Smooth muscle cell (in vitro differentiated cells): Measurements from ENCODE around the gene ZFAND6. TPM values are rescaled to one million over a fixed set of nuclear protein-coding genes. Genes with fewer than 3 reads are reported as not detected.

Source experiments
- DNase-seq: peaks from one replicate; lab custom pipeline; 2025; ENCODE audit not compliant: unreplicated experiment; lab: John Stamatoyannopoulos, UW
- H2AFZ ChIP-seq: fragments of 200-600 bp; sonication (generic); 2 replicates; pipeline ENCODE4 v1.6.0; 2016; ENCODE audit warnings: antibody characterized with exemption, low read depth, mild to moderate bottlenecking
- H3F3A ChIP-seq: fragments of 200-600 bp; sonication (generic); 2 replicates; pipeline ENCODE4 v1.6.0; 2017; ENCODE audit warnings: antibody characterized with exemption, low read depth
- H3K27ac ChIP-seq: fragments of 200-600 bp; sonication (generic); 2 replicates; pipeline ENCODE4 v1.5.1; 2016; ENCODE audit warnings: low read depth, mild to moderate bottlenecking
- H3K27me3 ChIP-seq: fragments of 200-600 bp; sonication (generic); 2 replicates; pipeline ENCODE4 v1.6.1; 2016; ENCODE audit warnings: low read depth, mild to moderate bottlenecking
- H3K36me3 ChIP-seq: fragments of 200-600 bp; sonication (generic); 2 replicates; pipeline ENCODE4 v1.5.1; 2016; ENCODE audit warnings: low read depth
- H3K4me1 ChIP-seq: fragments of 200-600 bp; sonication (generic); 2 replicates; pipeline ENCODE4 v1.5.1; 2016; ENCODE audit warnings: low read depth
- H3K4me2 ChIP-seq: fragments of 200-600 bp; sonication (generic); 2 replicates; pipeline ENCODE4 v1.6.0; 2016; ENCODE audit warnings: mild to moderate bottlenecking
- H3K4me3 ChIP-seq: fragments of 200-600 bp; sonication (generic); 2 replicates; pipeline ENCODE4 v1.5.1; 2016; ENCODE audit warnings: mild to moderate bottlenecking
- H3K79me2 ChIP-seq: fragments of 200-600 bp; sonication (generic); 2 replicates; pipeline ENCODE4 v1.6.0; 2016; ENCODE audit warnings: low read depth, mild to moderate bottlenecking
- H3K9ac ChIP-seq: fragments of 200-600 bp; sonication (generic); 2 replicates; pipeline ENCODE4 v1.6.0; 2016; ENCODE audit warnings: low read depth
- H3K9me3 ChIP-seq: fragments of 200-600 bp; sonication (generic); replicated peaks from 2 replicates; pipeline ENCODE4 v1.5.1; 2016; ENCODE audit warnings: low read depth
- H4K20me1 ChIP-seq: fragments of 200-600 bp; sonication (generic); 2 replicates; pipeline ENCODE4 v1.6.0; 2016; ENCODE audit warnings: low read depth
- WGBS: methylation state at CpG from one replicate; pipeline ENCODE4 v1.1.7; 2016; ENCODE audit warnings: low lambda C conversion rate; 5-methylcytosine and 5-hydroxymethylcytosine counted together
- polyA plus RNA-seq: library from polyadenylated mRNA; unstranded; fragments of >200 nt; fragmentation: Nextera tagmentation; extraction: Ambion mirVana; gene quantifications from 2 replicates; pipeline ENCODE4 v1.2.1, GENCODE V29; 2016
- total RNA-seq: library from RNA; depleted of rRNA; stranded (reverse); fragments of >200 nt; gene quantifications from 2 replicates; pipeline ENCODE4 v1.2.3, GENCODE V29; 2014
- TF ChIP-seq, protein P1 (sequence below): fragments of 200-600 bp; sonication (generic); IDR thresholded peaks from 2 replicates; pipeline ENCODE4 v1.5.1; 2017; ENCODE audit warnings: borderline replicate concordance, mild to moderate bottlenecking, antibody characterized with exemption; ENCODE audit not compliant: insufficient read depth, poor library complexity, severe bottlenecking

The ZFAND6 gene
- total and polyA plus RNA-seq, 2 experiments from 2014 or later: 81.9 to 144 TPM

DNA sequence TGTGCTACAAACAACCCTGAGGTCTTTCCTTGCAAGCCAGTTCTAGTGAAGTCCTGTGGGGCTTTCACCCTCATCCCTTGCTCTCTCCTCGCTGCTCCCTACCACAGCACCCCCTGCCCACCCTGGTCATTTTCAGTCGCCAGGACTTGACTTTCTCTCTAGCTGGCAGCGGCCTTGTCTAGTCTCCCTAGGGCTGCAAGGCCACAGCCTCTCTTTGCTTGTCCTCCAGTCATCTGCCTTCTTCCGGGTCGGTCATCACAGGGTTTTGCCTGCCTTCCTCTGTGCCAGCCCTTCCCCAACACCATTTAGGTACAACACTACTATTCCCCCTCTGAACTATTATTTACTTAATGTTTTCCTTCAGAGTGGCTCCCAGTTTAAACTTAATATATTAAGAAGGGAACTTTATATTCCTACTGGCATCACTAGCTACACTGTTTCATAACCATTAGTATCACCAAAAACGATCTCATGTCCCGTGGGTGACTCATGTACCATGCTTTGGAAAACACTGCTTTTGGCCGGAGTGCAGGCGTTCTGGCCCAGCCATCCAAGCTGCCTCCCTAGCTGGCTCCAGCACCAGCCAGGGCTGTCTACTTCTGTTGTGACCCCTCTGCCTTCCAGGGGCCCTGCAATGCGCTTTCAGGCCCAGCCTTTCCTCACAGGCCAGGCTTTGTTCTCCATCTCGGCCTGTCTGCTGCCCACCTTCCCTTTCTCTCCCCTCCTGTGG, 114.7 kb downstream of the ZFAND6 start:
- Histone ChIP-seq H3K27me3 (no peaks in the 10 kb centered on the region), H3K4me2 (no peak overlapping the region), H3K4me1 (no peaks in the 10 kb centered on the region), H3K9ac (no peak overlapping the region), H3K27ac (no peak overlapping the region), H3K4me3 (no peak overlapping the region), H2AFZ (no peak overlapping the region), H3K9me3 (no peaks in the 10 kb centered on the region), H3K36me3 (no peaks in the 10 kb centered on the region), H3F3A (no peaks in the 10 kb centered on the region), H4K20me1 (no peaks in the 10 kb centered on the region), H3K79me2 (no peaks in the 10 kb centered on the region)
- no peak for DNase-seq
- TF ChIP-seq, protein P1, sequence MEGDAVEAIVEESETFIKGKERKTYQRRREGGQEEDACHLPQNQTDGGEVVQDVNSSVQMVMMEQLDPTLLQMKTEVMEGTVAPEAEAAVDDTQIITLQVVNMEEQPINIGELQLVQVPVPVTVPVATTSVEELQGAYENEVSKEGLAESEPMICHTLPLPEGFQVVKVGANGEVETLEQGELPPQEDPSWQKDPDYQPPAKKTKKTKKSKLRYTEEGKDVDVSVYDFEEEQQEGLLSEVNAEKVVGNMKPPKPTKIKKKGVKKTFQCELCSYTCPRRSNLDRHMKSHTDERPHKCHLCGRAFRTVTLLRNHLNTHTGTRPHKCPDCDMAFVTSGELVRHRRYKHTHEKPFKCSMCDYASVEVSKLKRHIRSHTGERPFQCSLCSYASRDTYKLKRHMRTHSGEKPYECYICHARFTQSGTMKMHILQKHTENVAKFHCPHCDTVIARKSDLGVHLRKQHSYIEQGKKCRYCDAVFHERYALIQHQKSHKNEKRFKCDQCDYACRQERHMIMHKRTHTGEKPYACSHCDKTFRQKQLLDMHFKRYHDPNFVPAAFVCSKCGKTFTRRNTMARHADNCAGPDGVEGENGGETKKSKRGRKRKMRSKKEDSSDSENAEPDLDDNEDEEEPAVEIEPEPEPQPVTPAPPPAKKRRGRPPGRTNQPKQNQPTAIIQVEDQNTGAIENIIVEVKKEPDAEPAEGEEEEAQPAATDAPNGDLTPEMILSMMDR: no peak
- 86% methylated on average over 11 of the region's 11 CpGs for WGBS

DNA sequence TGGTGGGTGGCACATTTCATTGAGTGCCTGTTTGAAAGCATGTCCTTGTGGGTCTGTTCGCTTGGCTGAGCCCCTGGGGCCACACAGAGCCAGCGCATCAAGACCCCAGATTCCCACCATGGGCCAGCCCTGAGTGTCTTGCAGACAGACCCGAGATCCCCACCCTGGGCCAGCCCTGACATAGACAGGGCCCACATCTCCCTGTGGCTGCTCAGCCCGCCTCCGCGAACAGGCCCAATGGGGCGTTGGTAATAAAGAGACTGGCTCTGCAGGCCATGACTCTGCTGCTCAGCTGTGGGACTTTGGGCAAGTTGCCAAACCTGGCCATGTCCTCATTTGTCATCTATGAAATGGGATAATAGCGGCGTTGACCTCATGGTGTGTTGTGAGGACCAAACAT, 116.0 kb downstream of the ZFAND6 start:
- H3K9ac ChIP-seq: no peak overlapping the region
- H3K4me1 ChIP-seq: no peaks in the 10 kb centered on the region
- H3K4me2 ChIP-seq: no peak overlapping the region
- no peaks in the 10 kb centered on the region for H3K27me3 ChIP-seq
- no peaks in the 10 kb centered on the region for H3K9me3 ChIP-seq
- no peaks in the 10 kb centered on the region for H4K20me1 ChIP-seq
- H3K27ac ChIP-seq: no peak overlapping the region
- DNase-seq: no peak
- H3K4me3 ChIP-seq: no peak overlapping the region
- no peaks in the 10 kb centered on the region for H3F3A ChIP-seq
- no peak overlapping the region for H2AFZ ChIP-seq
- H3K36me3 ChIP-seq: no peaks in the 10 kb centered on the region
- 99% methylated on average over 9 of the region's 9 CpGs for WGBS
- H3K79me2 ChIP-seq: no peaks in the 10 kb centered on the region
- TF ChIP-seq, protein P1: no peak

DNA sequence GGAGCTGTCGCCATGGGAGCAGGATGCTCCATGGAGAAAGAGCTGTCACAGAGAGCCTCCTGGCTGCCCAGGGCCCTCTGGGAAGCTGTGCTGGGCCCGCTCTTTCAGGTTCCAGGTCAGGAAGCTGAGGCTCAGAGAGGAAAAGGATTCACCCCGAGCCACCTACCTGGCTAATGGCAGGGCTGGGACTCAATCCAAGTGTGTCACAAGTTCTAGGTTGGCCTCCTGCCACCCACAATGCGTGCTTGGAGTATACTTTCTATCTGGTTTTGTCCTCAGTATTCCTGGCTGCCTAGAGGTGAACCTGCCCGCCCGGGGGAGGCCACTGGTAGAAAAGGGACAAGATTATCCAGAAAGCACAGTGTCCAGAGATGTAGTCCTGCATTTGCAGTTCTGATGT, 117.0 kb downstream of the ZFAND6 start:
- H3K4me3 ChIP-seq: no peak overlapping the region
- no peak overlapping the region for H3K9ac ChIP-seq
- no peak overlapping the region for H3K27ac ChIP-seq
- H3K9me3 ChIP-seq: no peaks in the 10 kb centered on the region
- TF ChIP-seq, protein P1: no peak
- no peaks in the 10 kb centered on the region for H4K20me1 ChIP-seq
- no peak overlapping the region for H2AFZ ChIP-seq
- DNase-seq: no peak
- H3K79me2 ChIP-seq: no peaks in the 10 kb centered on the region
- H3F3A ChIP-seq: no peaks in the 10 kb centered on the region
- H3K4me1 ChIP-seq: no peaks in the 10 kb centered on the region
- H3K27me3 ChIP-seq: no peaks in the 10 kb centered on the region
- H3K36me3 ChIP-seq: no peaks in the 10 kb centered on the region
- 65% methylated on average over 6 of the region's 6 CpGs for WGBS
- H3K4me2 ChIP-seq: no peak overlapping the region

DNA sequence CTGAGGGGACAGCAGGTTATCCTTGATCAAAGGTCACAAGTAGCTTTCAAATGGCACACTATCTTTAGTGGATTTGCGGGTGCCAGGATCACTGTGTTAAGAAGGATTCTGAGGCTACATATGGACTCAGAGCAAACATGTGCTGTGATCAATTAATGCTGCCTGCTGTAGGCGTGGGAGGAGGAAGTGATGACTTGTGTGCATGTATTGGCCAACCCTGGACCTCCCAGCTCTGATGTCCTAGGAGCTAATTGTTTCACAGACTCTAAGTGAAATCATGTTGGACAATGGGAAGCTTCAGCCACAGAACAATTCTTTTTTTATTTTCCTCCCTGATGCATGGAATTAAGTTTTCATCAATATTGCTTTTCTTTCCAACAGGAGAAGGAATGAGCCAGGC, 117.7 kb downstream of the ZFAND6 start:
- Histone ChIP-seq H3K9me3 (no peaks in the 10 kb centered on the region), H3K27me3 (no peaks in the 10 kb centered on the region), H3F3A (no peaks in the 10 kb centered on the region), H3K4me1 (no peaks in the 10 kb centered on the region), H4K20me1 (no peaks in the 10 kb centered on the region), H3K79me2 (no peaks in the 10 kb centered on the region), H3K4me3 (no peak overlapping the region), H3K4me2 (no peak overlapping the region), H3K36me3 (no peaks in the 10 kb centered on the region), H3K9ac (no peak overlapping the region), H2AFZ (no peak overlapping the region), H3K27ac (no peak overlapping the region)
- WGBS: 100% methylated on average over 2 of the region's 2 CpGs
- TF ChIP-seq, protein P1: no peak
- no peak for DNase-seq
